HG02852 (cell line): ENCODE results near the gene DHFR2.

Experiments used
- ATAC-seq: cut with Tn5 transposase; IDR thresholded peaks from one replicate; pipeline ENCODE4 v1.9.1; 2021; ENCODE audit warnings: mild to moderate bottlenecking, moderate library complexity; ENCODE audit not compliant: unreplicated experiment

Gene DHFR2

GRCh38 chr3:94008253-94008652 lies 54.5 kb downstream of the DHFR2 start:
- ATAC-seq, result no peak
